ENCODE data around the gene CISD2. TPM values are rescaled to one million over a fixed set of nuclear protein-coding genes. Genes with fewer than 3 reads are reported as not detected.
A peak's percentile ranks its signal among the peaks of the same experiment; 100 is the strongest.

The CISD2 gene
- total and polyA plus RNA-seq, 2 donors, result 28.8 to 35.2 TPM

DNA sequence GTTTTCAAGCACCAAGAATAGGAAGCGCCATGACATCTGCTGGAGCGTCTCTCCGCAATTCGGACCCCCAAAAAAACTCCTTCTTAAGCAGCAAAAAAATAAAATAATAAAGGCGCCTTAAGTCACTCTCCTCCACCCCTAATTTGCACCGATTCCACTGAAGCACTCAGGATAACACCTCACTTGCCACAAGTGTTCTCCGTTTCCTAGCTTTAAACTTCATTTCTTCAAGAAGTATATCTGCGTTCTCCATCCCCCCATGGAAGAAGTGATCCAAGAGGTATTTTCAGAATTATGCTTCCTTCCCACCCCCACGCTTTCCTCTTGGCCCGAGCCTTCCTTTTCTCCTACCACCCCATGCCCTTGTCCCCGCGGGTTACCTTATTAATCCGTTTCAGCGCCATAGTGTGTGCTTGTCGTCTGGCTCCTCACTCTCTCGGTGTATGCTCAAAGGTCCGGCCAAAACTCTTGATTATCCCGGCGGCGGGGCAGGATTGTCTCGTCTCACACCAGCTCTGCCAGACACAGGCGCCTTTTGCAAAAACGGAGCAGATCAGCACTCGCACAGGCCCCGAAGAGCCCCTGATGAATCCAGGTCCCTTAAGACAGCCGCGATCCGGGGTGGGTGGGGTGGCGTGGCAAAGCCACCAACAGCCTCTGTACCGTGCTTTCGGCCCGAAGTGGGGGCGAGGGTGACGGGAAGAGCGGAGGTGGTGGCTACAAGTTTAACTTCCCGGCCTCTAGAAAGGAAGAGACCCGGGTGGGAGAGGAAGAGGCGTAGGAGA lies 42.5 kb upstream of the CISD2 start:
- Histone ChIP-seq H3K27me3 (ENCODE audit: control insufficient read depth in 2 of 2, insufficient read depth in 1 of 2, low read length in 1 of 2) (no peaks in the 10 kb centered on the region), H3K36me3 (ENCODE audit: control insufficient read depth in 2 of 2, insufficient read depth in 2 of 2, low read length in 1 of 2) (peaks cover 0 to 16% of the 10 kb centered on the region in 2 donors), H3K4me3 (ENCODE audit: low read length in 2 of 2) (peak overlapping the region; percentile 88 to 94), H3K4me1 (ENCODE audit: control insufficient read depth in 2 of 2, insufficient read depth in 2 of 2, low read length in 2 of 2) (peaks cover 9 to 12% of the 10 kb centered on the region in 2 donors), H3K9me3 (ENCODE audit: control insufficient read depth in 2 of 2, insufficient read depth in 1 of 2, low read length in 1 of 2) (no peaks in the 10 kb centered on the region), H3K27ac (ENCODE audit: low read depth in 1 of 2, low read length in 1 of 2) (peak overlapping the region; percentile 100)
- peak in 1 of 9 donors; percentile 41 for DNase-seq (ENCODE audit: low read depth in 6 of 9, low spot score in 9 of 9)
- WGBS, result under 1% methylated on average over 38 of the region's 38 CpGs

- peak within 1 kb of the TSS; percentile 88 to 94 for H3K4me3 ChIP-seq (ENCODE audit: low read length in 2 of 2)
- H3K27ac ChIP-seq (ENCODE audit: low read depth in 1 of 2, low read length in 1 of 2), result peak within 1 kb of the TSS; percentile 100
- H3K36me3 ChIP-seq (ENCODE audit: control insufficient read depth in 2 of 2, insufficient read depth in 2 of 2, low read length in 1 of 2), result peaks cover 0 to 16% of the 10 kb centered on the region in 2 donors
- H3K9me3 ChIP-seq (ENCODE audit: control insufficient read depth in 2 of 2, insufficient read depth in 1 of 2, low read length in 1 of 2), result no peaks in the 10 kb centered on the region
- H3K4me1 ChIP-seq (ENCODE audit: control insufficient read depth in 2 of 2, insufficient read depth in 2 of 2, low read length in 2 of 2), result peaks cover 9 to 14% of the 10 kb centered on the region in 2 donors
- DNase-seq (ENCODE audit: low read depth in 6 of 9, low spot score in 9 of 9), result peak; percentile 84 to 97 (median 95)
- no peaks in the 10 kb centered on the region for H3K27me3 ChIP-seq (ENCODE audit: control insufficient read depth in 2 of 2, insufficient read depth in 1 of 2, low read length in 1 of 2)
- WGBS, result under 1% methylated on average over 73 of the region's 73 CpGs
Measured at GRCh38 chr4:102826890-102827673, 41.7 kb upstream of the CISD2 start, which contains the start of gene UBE2D3. TSS of gene UBE2D3 (minus strand) at chr4:102827551. CDS start at chr4:102826508, 1,043 bp downstream.

- peaks cover 0 to 11% of the 10 kb centered on the region in 2 donors for H3K36me3 ChIP-seq (ENCODE audit: control insufficient read depth in 2 of 2, insufficient read depth in 2 of 2, low read length in 1 of 2)
- peak overlapping the region; percentile 88 to 94 for H3K4me3 ChIP-seq (ENCODE audit: low read length in 2 of 2)
- no peaks in the 10 kb centered on the region for H3K9me3 ChIP-seq (ENCODE audit: control insufficient read depth in 2 of 2, insufficient read depth in 1 of 2, low read length in 1 of 2)
- peak; percentile 98 to 100 (median 100) for DNase-seq (ENCODE audit: low read depth in 6 of 9, low spot score in 9 of 9)
- peaks cover 9 to 17% of the 10 kb centered on the region in 2 donors for H3K4me1 ChIP-seq (ENCODE audit: control insufficient read depth in 2 of 2, insufficient read depth in 2 of 2, low read length in 2 of 2)
- no peaks in the 10 kb centered on the region for H3K27me3 ChIP-seq (ENCODE audit: control insufficient read depth in 2 of 2, insufficient read depth in 1 of 2, low read length in 1 of 2)
- peak overlapping the region; percentile 100 for H3K27ac ChIP-seq (ENCODE audit: low read depth in 1 of 2, low read length in 1 of 2)
- WGBS, result under 1% methylated on average over 50 of the region's 50 CpGs
Measured at GRCh38 chr4:102827674-102828496, 40.9 kb upstream of the CISD2 start.

DNA sequence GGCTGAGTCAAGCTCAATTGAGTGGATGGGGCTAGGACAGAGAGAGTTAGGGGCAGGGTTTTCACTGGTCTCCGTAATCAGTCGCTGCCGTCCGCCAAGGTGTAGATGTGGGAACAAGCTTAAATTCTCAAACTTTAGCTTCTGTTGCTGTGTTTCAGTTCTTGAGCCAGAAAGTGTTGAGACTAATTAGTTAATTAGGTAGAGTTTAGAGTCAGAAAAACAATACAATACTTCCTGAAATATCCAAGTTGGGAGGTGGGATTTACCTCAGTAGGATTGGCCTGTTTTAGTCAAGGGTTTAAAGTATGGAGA lies 40.3 kb upstream of the CISD2 start:
- DNase-seq (ENCODE audit: low read depth in 6 of 9, low spot score in 9 of 9), result no peak
- peak overlapping the region; percentile 88 to 94 for H3K4me3 ChIP-seq (ENCODE audit: low read length in 2 of 2)
- 3% methylated on average over 4 of the region's 4 CpGs for WGBS

DNA sequence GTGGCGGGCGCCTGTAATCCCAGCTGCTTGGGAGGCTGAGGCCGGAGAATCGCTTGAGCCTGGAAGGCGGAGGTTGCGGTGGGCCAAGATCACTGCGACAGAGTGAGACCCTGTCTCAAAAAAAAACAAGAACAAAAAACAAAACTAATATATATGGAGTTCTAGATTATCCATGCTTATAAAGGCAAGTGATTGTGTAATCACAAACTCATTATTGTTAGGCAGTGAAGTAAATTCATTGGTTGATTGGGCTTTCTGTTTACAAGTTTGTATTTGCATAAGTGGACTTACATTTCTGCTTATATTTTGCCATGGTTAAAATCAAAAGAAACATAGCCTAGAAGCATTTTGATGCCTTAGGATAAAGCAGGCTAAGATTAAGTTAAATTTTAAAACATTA lies 39.0 kb upstream of the CISD2 start:
- Histone ChIP-seq H3K36me3 (ENCODE audit: control insufficient read depth in 2 of 2, insufficient read depth in 2 of 2, low read length in 1 of 2) (no peaks in the 10 kb centered on the region), H3K9me3 (ENCODE audit: control insufficient read depth in 2 of 2, insufficient read depth in 1 of 2, low read length in 1 of 2) (no peaks in the 10 kb centered on the region), H3K27me3 (ENCODE audit: control insufficient read depth in 2 of 2, insufficient read depth in 1 of 2, low read length in 1 of 2) (no peaks in the 10 kb centered on the region), H3K4me3 (ENCODE audit: low read length in 2 of 2) (no peak overlapping the region), H3K27ac (ENCODE audit: low read depth in 1 of 2, low read length in 1 of 2) (no peak overlapping the region), H3K4me1 (ENCODE audit: control insufficient read depth in 2 of 2, insufficient read depth in 2 of 2, low read length in 2 of 2) (peaks cover 4 to 17% of the 10 kb centered on the region in 2 donors)
- DNase-seq (ENCODE audit: low read depth in 6 of 9, low spot score in 9 of 9), result no peak
- WGBS, result 93% methylated on average over 7 of the region's 7 CpGs

More for the DNA sequence above, 40.3 kb upstream of the CISD2 start:
- Histone ChIP-seq H3K9me3 (ENCODE audit: control insufficient read depth in 2 of 2, insufficient read depth in 1 of 2, low read length in 1 of 2) (no peaks in the 10 kb centered on the region), H3K4me1 (ENCODE audit: control insufficient read depth in 2 of 2, insufficient read depth in 2 of 2, low read length in 2 of 2) (peaks cover 4 to 17% of the 10 kb centered on the region in 2 donors), H3K27me3 (ENCODE audit: control insufficient read depth in 2 of 2, insufficient read depth in 1 of 2, low read length in 1 of 2) (no peaks in the 10 kb centered on the region), H3K36me3 (ENCODE audit: control insufficient read depth in 2 of 2, insufficient read depth in 2 of 2, low read length in 1 of 2) (peaks cover 0 to 11% of the 10 kb centered on the region in 2 donors), H3K27ac (ENCODE audit: low read depth in 1 of 2, low read length in 1 of 2) (peak overlapping the region; percentile 100)

DNA sequence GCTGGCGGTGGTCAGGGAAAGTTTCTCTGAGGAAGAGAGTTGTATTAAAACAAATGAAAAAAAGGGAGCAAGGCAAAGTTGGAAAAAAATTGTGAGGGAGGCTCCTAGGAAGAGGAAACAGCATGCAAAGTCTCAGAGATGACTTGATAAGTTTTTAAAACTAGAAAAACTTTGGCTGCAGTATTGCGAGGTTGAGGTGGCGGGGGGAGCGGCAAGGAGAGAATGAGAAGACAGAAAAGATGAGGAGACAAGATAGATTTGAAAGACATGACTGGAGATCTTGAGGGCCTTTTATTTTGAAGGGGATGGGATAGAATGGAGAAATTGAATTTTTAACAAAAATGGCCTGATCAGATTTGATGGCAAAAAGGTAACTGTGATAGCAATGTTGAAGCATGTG lies 36.7 kb upstream of the CISD2 start:
- Histone ChIP-seq H3K4me1 (ENCODE audit: control insufficient read depth in 2 of 2, insufficient read depth in 2 of 2, low read length in 2 of 2) (peaks cover 4 to 17% of the 10 kb centered on the region in 2 donors), H3K9me3 (ENCODE audit: control insufficient read depth in 2 of 2, insufficient read depth in 1 of 2, low read length in 1 of 2) (no peaks in the 10 kb centered on the region), H3K27ac (ENCODE audit: low read depth in 1 of 2, low read length in 1 of 2) (no peak overlapping the region), H3K4me3 (ENCODE audit: low read length in 2 of 2) (no peak overlapping the region), H3K27me3 (ENCODE audit: control insufficient read depth in 2 of 2, insufficient read depth in 1 of 2, low read length in 1 of 2) (no peaks in the 10 kb centered on the region), H3K36me3 (ENCODE audit: control insufficient read depth in 2 of 2, insufficient read depth in 2 of 2, low read length in 1 of 2) (no peaks in the 10 kb centered on the region)
- DNase-seq (ENCODE audit: low read depth in 6 of 9, low spot score in 9 of 9), result no peak
- 87% methylated on average over 4 of the region's 4 CpGs for WGBS

- Histone ChIP-seq H3K4me1 (ENCODE audit: control insufficient read depth in 2 of 2, insufficient read depth in 2 of 2, low read length in 2 of 2) (peaks cover 4 to 17% of the 10 kb centered on the region in 2 donors), H3K9me3 (ENCODE audit: control insufficient read depth in 2 of 2, insufficient read depth in 1 of 2, low read length in 1 of 2) (no peaks in the 10 kb centered on the region), H3K36me3 (ENCODE audit: control insufficient read depth in 2 of 2, insufficient read depth in 2 of 2, low read length in 1 of 2) (no peaks in the 10 kb centered on the region), H3K27ac (ENCODE audit: low read depth in 1 of 2, low read length in 1 of 2) (no peak overlapping the region), H3K4me3 (ENCODE audit: low read length in 2 of 2) (no peak overlapping the region), H3K27me3 (ENCODE audit: control insufficient read depth in 2 of 2, insufficient read depth in 1 of 2, low read length in 1 of 2) (no peaks in the 10 kb centered on the region)
- WGBS, result 98% methylated on average over 1 of the region's 1 CpG
- no peak for DNase-seq (ENCODE audit: low read depth in 6 of 9, low spot score in 9 of 9)
Measured at GRCh38 chr4:102832667-102833066, 36.1 kb upstream of the CISD2 start.

GRCh38 chr4:102836596-102836995 lies 32.2 kb upstream of the CISD2 start:
- 99% methylated on average over 1 of the region's 1 CpG for WGBS
- peaks cover 0 to 8% of the 10 kb centered on the region in 2 donors for H3K4me1 ChIP-seq (ENCODE audit: control insufficient read depth in 2 of 2, insufficient read depth in 2 of 2, low read length in 2 of 2)
- no peaks in the 10 kb centered on the region for H3K36me3 ChIP-seq (ENCODE audit: control insufficient read depth in 2 of 2, insufficient read depth in 2 of 2, low read length in 1 of 2)
- H3K9me3 ChIP-seq (ENCODE audit: control insufficient read depth in 2 of 2, insufficient read depth in 1 of 2, low read length in 1 of 2), result no peaks in the 10 kb centered on the region
- no peak overlapping the region for H3K4me3 ChIP-seq (ENCODE audit: low read length in 2 of 2)
- no peak overlapping the region for H3K27ac ChIP-seq (ENCODE audit: low read depth in 1 of 2, low read length in 1 of 2)
- H3K27me3 ChIP-seq (ENCODE audit: control insufficient read depth in 2 of 2, insufficient read depth in 1 of 2, low read length in 1 of 2), result no peaks in the 10 kb centered on the region
- DNase-seq (ENCODE audit: low read depth in 6 of 9, low spot score in 9 of 9), result no peak
